ENCODE data around the gene VPS25. TPM values are rescaled to one million over a fixed set of nuclear protein-coding genes. Genes with fewer than 3 reads are reported as not detected.

VPS25 gene
- total RNA-seq, 1 donor from 2014 or later, result 33.2 TPM

GRCh38 chr17:42795061-42795460 is 21.8 kb downstream of the VPS25 start:
- DNase-seq (ENCODE audit: low spot score), result no peak

DNA sequence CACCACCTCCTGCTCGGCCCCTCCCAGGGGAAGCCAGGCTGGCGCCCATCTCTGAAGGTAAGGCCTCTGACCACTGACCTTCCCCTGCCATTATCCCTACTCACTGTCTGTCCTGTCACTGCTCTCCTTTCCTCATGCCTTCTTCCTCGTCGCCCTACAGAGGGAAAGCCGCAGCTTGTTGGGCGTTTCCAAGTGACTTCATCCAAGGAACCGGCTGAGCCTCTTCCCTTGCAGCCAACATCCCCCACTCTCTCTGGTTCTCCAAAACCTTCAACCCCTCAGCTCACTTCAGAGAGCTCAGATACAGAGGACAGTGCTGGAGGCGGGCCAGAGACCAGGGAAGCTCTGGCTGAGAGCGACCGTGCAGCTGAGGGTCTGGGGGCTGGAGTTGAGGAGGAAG is 22.2 kb downstream of the VPS25 start:
- DNase-seq (ENCODE audit: low spot score), result no peak

DNA sequence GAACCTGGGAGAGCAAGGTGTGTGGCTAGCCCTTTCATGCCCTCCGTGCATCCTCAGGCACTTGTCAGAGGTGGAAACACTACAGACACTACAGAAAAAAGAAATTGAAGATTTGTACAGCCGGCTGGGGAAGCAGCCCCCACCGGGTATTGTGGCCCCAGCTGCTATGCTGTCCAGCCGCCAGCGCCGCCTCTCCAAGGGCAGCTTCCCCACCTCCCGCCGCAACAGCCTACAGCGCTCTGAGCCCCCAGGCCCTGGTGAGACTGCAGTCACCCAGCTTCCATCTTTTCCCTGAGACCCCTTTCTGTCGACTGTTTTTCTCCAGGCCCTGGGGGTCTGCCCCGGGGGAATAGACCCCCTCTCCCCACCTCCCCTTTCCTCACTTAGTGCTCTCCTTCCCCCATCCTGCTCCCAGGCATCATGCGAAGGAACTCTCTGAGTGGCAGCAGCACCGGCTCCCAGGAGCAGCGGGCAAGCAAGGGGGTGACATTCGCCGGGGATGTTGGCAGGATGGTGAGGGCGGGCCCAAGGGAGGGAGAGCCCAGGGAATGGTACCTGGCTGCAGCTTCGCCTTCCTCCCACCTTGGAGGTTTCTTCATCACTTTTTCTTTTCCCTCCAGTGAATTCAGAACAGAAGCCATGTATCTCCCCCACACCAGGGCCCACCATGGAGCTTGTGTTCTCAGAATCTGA is 23.0 kb downstream of the VPS25 start:
- no peak for DNase-seq (ENCODE audit: low spot score)

- no peak for DNase-seq (ENCODE audit: low spot score)
Measured at GRCh38 chr17:42797067-42798007, 24.1 kb downstream of the VPS25 start.

DNA sequence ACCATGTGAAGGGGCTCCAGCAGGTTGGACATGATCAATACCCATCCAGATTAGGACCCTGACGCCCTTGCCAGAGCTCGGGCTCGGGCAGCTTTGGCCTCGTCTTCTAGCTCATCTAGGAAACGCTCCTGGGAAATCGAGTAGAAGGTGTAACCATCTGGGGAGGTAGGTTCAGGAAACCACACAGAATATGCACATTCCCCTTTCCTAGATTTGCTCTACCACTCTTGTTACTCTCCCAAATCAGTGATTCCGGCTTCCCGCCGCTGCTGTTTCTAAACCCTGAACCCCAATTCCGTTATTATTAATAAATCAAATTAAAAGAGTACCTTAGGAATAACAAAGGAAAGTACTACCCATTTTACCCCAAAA is 24.7 kb downstream of the VPS25 start:
- no peak for DNase-seq (ENCODE audit: low spot score)

DNA sequence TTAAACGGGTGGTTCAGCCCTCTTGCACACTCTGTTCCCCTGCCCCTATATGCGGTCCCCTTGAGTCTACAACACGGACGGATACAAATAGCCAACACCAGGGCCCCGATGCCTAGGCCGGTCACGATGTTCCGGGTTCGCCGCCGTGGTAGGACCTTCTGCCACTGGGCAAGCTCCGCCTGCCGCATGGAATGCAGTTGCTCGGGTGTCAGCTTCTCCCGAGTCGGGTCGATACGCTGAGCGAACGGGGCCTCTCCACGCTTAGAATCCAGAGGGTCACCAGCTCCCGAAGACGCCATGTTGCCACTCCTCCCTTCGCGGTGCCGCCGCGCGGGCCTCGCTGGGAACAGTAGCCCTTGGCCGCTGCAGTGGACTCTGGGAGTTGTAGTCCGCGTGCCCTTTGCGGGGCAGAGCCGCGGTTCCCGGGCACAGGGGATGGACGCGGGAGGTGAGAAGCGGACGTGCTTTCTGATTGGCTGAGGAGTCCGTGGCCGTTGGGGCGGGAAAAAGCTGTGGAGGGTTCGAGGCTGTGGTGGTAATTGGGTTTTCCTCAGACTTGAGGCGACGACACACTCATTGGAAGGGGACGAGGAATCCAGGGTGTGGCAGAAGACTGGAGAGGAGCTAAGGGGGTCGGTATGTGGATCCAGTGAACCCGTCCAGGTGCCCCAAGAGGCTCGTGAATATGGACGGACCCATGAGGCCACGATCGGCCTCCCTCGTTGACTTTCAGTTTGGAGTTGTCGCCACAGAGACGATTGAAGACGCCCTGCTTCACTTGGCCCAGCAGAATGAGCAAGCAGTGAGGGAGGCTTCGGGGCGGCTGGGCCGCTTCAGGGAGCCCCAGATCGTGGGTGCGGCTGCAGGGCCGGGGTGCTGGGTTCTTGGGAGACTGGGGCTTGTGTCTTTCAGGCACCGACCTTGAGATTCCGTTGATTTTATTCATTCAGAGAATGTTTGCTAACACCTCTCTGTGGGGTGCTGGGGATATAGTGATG is 25.4 kb downstream of the VPS25 start, which contains the start of the genes CNTD1 and COA3:
CNTD1 (plus strand) TSS at position 479 of the 998 bp plus-strand sequence; CDS start at position 686, 207 bp downstream.
COA3 (minus strand) TSS at position 322 of the 998 bp plus-strand sequence; CDS start at position 299, 23 bp downstream.
- DNase-seq (ENCODE audit: low spot score), result peak; percentile 89

DNA sequence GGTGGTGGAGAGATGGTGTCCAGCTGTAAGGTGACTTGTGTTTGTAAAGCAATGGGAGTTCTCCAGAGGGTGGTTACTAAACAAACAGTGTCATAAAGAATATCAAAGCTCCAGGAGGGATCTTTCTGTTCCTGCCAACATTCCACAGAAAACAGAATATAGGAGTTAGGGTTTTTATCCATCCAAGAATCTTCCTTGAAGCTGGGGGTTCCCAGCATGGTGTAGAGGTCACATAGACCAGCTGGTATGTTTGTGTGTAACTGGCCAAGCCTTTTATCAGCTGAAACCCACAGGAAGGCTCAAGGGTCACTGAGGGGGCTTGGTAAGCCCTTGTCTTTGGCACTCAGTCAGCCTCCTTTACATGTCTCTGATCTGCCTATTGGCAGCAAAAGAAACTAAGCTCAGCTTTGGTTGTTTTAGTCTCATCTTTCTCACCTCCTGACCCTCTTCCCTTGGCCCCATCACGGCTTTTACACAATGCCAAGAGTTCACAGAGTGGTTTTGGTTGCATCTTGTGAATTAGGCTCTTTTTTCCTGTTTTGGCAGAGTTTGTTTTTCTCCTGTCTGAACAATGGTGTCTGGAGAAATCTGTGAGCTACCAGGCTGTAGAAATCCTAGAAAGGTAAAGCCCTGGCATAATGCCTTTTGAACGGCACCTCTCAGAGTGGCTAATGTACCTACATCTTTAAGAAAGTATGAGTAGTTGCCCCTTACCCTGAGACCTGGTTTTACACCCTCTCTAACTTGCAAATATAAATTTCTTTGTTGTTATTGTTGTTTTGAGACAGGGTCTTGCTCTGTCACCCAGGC is 30.0 kb downstream of the VPS25 start:
- DNase-seq (ENCODE audit: low spot score), result no peak

DNA sequence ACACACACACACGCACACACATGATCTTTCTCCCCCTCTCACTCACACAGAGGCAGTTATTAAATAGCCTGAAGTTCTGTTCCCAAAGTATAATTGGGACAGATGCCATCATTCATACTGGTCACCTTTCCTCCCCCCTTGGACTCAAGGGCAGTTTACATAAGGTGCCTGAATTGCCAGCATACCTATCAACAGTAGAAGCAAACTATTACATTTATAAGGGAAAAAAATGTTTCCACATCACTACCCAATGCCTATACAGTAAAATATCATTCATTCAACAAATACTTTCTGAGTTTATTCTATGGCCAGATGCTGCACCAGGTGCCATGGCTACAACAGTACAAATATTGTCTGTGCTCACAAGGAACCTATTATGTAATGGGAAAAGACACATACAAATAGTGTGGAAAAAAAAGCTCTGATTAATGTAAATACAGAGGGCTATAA is 31.7 kb downstream of the VPS25 start:
- DNase-seq (ENCODE audit: low spot score), result no peak

DNA sequence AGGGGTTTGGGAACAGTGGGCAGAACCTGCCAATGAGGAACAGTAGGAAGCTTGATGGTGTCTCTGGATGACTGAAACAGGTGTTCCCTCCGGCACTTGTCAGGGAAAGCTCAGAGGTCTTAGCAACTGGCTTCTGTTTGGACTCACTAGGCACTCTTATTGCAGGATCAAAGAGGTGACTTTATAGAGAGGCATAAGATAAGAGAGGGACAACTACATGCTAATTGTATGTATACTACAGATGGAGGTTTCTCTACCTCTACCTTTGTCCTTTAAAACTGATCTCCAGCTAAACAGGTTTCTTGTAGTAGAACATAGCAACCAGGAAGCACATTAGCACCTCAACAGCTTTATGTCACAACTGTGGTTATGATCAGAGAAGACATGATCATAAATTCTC is 33.0 kb downstream of the VPS25 start:
- no peak for DNase-seq (ENCODE audit: low spot score)

GRCh38 chr17:42809250-42809649 is 36.0 kb downstream of the VPS25 start:
- DNase-seq (ENCODE audit: low spot score), result no peak

DNA sequence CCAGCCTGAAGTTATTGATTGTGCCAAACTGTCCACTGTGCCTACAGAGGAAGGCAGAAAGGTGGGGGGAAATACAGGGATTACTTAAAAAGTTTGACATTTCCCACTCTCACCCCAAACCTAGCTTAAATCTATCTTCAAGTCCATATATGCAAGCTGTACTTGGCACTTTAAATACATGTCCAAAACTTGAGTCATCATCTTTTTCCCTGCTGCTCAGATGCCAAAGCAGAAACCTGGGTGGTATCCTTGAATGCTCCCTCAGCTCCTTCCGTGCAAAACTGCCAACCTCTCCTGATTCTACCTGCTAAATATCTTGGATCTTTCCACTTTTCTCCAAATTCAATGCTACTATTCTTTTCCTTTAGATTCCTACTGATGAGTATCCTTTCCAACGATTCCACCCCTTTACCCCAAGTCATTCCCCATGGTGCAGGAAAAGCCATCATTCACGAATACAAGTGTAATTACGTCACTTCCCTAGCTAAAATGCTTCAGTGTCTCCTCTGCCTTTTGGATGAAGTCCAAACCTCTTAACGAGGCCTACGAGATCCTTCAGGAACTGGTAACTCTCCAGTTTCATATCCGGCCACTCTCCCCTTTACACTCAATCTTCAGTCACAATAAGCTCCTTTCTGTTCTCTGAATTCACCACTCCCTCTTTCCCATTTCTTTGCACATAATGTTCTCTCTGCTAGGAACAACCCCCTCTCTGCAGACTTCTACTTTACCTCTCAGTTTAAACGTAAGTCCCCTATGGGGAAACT is 41.6 kb downstream of the VPS25 start:
- no peak for DNase-seq (ENCODE audit: low spot score)

- DNase-seq (ENCODE audit: low spot score), result no peak
Measured at GRCh38 chr17:42817866-42818265, 44.6 kb downstream of the VPS25 start.

- DNase-seq (ENCODE audit: low spot score), result peak; percentile 69
Measured at GRCh38 chr17:42818379-42818778, 45.1 kb downstream of the VPS25 start.

- no peak for DNase-seq (ENCODE audit: low spot score)
Measured at GRCh38 chr17:42819939-42820535, 46.8 kb downstream of the VPS25 start.

DNA sequence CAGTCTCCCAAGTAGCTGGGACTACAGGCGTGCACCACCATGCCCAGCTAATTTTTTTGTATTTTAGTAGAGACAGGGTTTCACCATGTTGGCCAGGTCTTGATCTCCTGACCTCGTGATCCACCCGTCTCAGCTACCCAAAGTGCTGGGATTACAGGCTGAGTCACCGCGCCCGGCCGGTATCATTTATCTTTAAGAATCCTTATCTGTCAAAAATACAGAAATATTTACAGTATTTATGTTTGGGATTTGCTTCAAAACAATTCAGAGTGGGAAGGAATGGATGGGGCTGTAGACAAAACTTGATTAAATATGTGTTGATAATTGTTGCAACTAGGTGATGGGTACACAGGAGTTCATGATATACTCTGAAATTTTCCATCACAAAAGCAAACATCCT is 47.9 kb downstream of the VPS25 start:
- DNase-seq (ENCODE audit: low spot score), result no peak

- no peak for DNase-seq (ENCODE audit: low spot score)
Measured at GRCh38 chr17:42827472-42827871, 54.2 kb downstream of the VPS25 start.

All from umbilical cord (tissue), 2 donors.